ENCODE measurements around the gene MRPS7.

Gene MRPS7

DNA sequence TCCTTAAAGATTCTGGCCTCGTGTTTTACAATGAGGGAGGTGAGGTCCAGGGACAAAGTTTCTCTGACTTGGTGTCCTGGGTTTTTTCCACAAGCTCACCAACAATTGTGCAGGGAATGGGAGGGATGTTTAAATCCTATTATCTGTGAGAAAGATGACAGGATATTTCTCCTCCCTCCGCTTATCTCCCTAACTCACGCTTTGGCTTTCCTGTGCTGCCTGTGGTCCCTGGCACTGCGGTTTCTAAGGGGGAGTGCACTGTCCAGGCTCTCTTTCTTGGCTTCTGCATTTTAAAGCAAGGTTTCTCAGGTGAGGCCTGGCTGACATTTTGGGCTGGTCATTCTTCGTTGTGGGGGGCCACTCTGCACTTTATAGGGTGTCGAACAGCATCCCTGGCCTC is 16.7 kb upstream of the MRPS7 start:
- Histone ChIP-seq H3K27me3 (ENCODE audit: insufficient read depth, low read length) (no peaks in the 10 kb centered on the region), H4K20me1 (ENCODE audit: insufficient read depth, low read length) (no peaks in the 10 kb centered on the region), H3K27ac (ENCODE audit: low read depth, low read length, poor library complexity, severe bottlenecking) (peak overlapping the region; percentile 94), H3K79me2 (ENCODE audit: insufficient read depth, low read length) (no peaks in the 10 kb centered on the region), H3K9ac (ENCODE audit: low read length) (peak overlapping the region; percentile 57), H3F3A (ENCODE audit: insufficient read depth, low read length) (peaks cover 7% of the 10 kb centered on the region), H3K4me1 (ENCODE audit: insufficient read depth, low read length, severe bottlenecking) (peaks cover 57% of the 10 kb centered on the region), H3K9me3 (ENCODE audit: low read length) (no peaks in the 10 kb centered on the region), H3K4me3 (ENCODE audit: low read depth, low read length, poor library complexity, severe bottlenecking) (peak overlapping the region; percentile 33), H3K36me3 (ENCODE audit: insufficient read depth, low read length) (peaks cover 51% of the 10 kb centered on the region; the same call in 1 of the 2 replicates), H3K9me2 (ENCODE audit: low read depth, low read length) (no peaks in the 10 kb centered on the region), H3K4me2 (ENCODE audit: low read length) (peak overlapping the region; percentile 51), H2AFZ (ENCODE audit: low read length) (no peak overlapping the region)
- TF ChIP-seq CTCF (IDR thresholded peaks at IDR 0.05; ENCODE audit: low read length): no peak

DNA sequence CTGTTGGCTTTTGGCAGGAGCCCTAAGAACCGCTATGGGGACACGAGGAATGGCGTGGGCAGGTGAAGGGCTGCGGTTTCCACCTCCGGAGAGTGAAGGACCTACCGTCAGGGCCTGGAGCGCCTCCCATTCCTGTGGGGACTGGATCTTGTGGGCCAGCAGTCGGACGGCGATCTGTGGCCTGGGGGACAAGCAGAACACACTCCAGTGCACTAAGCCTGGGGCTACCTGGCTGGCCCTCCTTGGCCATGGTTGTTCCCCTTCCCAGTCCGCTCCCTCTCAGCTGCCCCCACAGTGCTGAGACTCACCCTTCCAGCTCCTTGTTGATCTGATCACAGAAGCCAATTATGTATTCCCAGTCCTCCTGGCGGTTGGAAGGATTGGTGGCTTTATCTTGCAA is 15.3 kb upstream of the MRPS7 start:
- Histone ChIP-seq H4K20me1 (ENCODE audit: insufficient read depth, low read length) (no peaks in the 10 kb centered on the region), H3K36me3 (ENCODE audit: insufficient read depth, low read length) (peaks cover 39% of the 10 kb centered on the region; the same call in 1 of the 2 replicates), H2AFZ (ENCODE audit: low read length) (no peak overlapping the region), H3K79me2 (ENCODE audit: insufficient read depth, low read length) (peaks cover 7% of the 10 kb centered on the region; the same call in 1 of the 2 replicates), H3K27me3 (ENCODE audit: insufficient read depth, low read length) (no peaks in the 10 kb centered on the region), H3K9me3 (ENCODE audit: low read length) (no peaks in the 10 kb centered on the region), H3K4me3 (ENCODE audit: low read depth, low read length, poor library complexity, severe bottlenecking) (no peak overlapping the region), H3K4me1 (ENCODE audit: insufficient read depth, low read length, severe bottlenecking) (peaks cover 69% of the 10 kb centered on the region), H3K27ac (ENCODE audit: low read depth, low read length, poor library complexity, severe bottlenecking) (peak overlapping the region; percentile 94), H3F3A (ENCODE audit: insufficient read depth, low read length) (peaks cover 7% of the 10 kb centered on the region), H3K9me2 (ENCODE audit: low read depth, low read length) (no peaks in the 10 kb centered on the region), H3K9ac (ENCODE audit: low read length) (no peak overlapping the region; the same call in 1 of the 2 replicates), H3K4me2 (ENCODE audit: low read length) (no peak overlapping the region)
- TF ChIP-seq EZH2 (IDR thresholded peaks at IDR 0.05; ENCODE audit: borderline replicate concordance, low read length) (no peak), CTCF (IDR thresholded peaks at IDR 0.05; ENCODE audit: low read length) (no peak)

- Histone ChIP-seq H3K4me2 (ENCODE audit: low read length) (no peak overlapping the region), H3K27ac (ENCODE audit: low read depth, low read length, poor library complexity, severe bottlenecking) (no peak overlapping the region), H3K4me1 (ENCODE audit: insufficient read depth, low read length, severe bottlenecking) (peaks cover 47% of the 10 kb centered on the region), H4K20me1 (ENCODE audit: insufficient read depth, low read length) (no peaks in the 10 kb centered on the region), H3K9me2 (ENCODE audit: low read depth, low read length) (no peaks in the 10 kb centered on the region), H2AFZ (ENCODE audit: low read length) (no peak overlapping the region), H3K27me3 (ENCODE audit: insufficient read depth, low read length) (no peaks in the 10 kb centered on the region), H3K4me3 (ENCODE audit: low read depth, low read length, poor library complexity, severe bottlenecking) (no peak overlapping the region), H3K9ac (ENCODE audit: low read length) (no peak overlapping the region), H3K79me2 (ENCODE audit: insufficient read depth, low read length) (peaks cover 11% of the 10 kb centered on the region), H3F3A (ENCODE audit: insufficient read depth, low read length) (peaks cover 3% of the 10 kb centered on the region; the same call in 1 of the 2 replicates), H3K36me3 (ENCODE audit: insufficient read depth, low read length) (peaks cover 17% of the 10 kb centered on the region; the same call in 1 of the 2 replicates), H3K9me3 (ENCODE audit: low read length) (no peaks in the 10 kb centered on the region)
- TF ChIP-seq CTCF (IDR thresholded peaks at IDR 0.05; ENCODE audit: low read length) (no peak), EZH2 (IDR thresholded peaks at IDR 0.05; ENCODE audit: borderline replicate concordance, low read length) (no peak)
Observed at GRCh38 chr17:75249564-75249963, 12.1 kb upstream of the MRPS7 start.

Data from OCI-LY1 (cell line).